K562 (cell line): ENCODE measurements around the gene DYRK4. TPM values are rescaled to one million over a fixed set of nuclear protein-coding genes. Genes with fewer than 3 reads are reported as not detected.

Source experiments
- ATAC-seq: fragments of 200-7000 bp; cut with Tn5 transposase; 3 replicates; pipeline ENCODE4 v1.9.1; 2020; ENCODE audit warnings: moderate library complexity
- BruUV-seq: library from RNA; stranded (reverse); fragments of 400-500 nt; replicated peaks from 2 replicates; lab custom pipeline; 2021; lab: Mats Ljungman, UMichigan
- CTCF ChIA-PET: fragments of 300-600 bp; formaldehyde crosslinking; extraction: SDS; loops from one replicate; lab custom pipeline; 2021; ENCODE audit warnings: low intra/inter-chr PET ratio; lab: Yijun Ruan, JAX
- POLR2A ChIA-PET: fragments of 300-600, 350-650 bp; sonication (Branson Sonifier 250); formaldehyde crosslinking; extraction: SDS; loops from one replicate; lab custom pipeline; 2021; ENCODE audit warnings: antibody characterized with exemption, inconsistent platforms; lab: Yijun Ruan, JAX
- DNase-seq, 4 experiments: peaks; one replicate each; pipeline versions ENCODE4 v3.0.0 to v3.0.0-alpha.2; 2011 to 2018; ENCODE audit warnings: low spot score in 3 of 4, mixed read lengths in 3 of 4; ENCODE audit errors: extremely low read depth in 1 of 4
- FAIRE-seq: peaks from 2 replicates; lab custom pipeline; 2011; peaks lifted over from hg19 to GRCh38; lab: Jason Lieb, UNC
- H2AFZ ChIP-seq: 2 replicates; pipeline ENCODE4 v1.6.0; 2011; ENCODE audit warnings: low read depth, low read length, control low read depth, inconsistent platforms
- H3K27ac ChIP-seq: fragments of 200-600 bp; 3 replicates; pipeline ENCODE4 v1.8.0; 2011; ENCODE audit warnings: low read depth, mild to moderate bottlenecking, control low read depth, inconsistent platforms, low read length, moderate library complexity, mixed read lengths; ENCODE audit errors: extremely low read depth
- H3K27me3 ChIP-seq, 2 experiments: fragments of 300-600 bp in 1 of 2; 2 replicates in 1 of 2; 3 replicates in 1 of 2; pipeline versions ENCODE4 v1.6.0 to v1.8.0; 2011; ENCODE audit warnings: inconsistent platforms in 2 of 2, low read length in 2 of 2, mild to moderate bottlenecking in 1 of 2, mixed read lengths in 1 of 2, moderate library complexity in 1 of 2; ENCODE audit not compliant: control insufficient read depth in 2 of 2, insufficient read depth in 2 of 2
- H3K36me3 ChIP-seq: fragments of 300-600 bp; 3 replicates; pipeline ENCODE4 v1.8.0; 2011; ENCODE audit warnings: mild to moderate bottlenecking, low read length, inconsistent platforms; ENCODE audit not compliant: control insufficient read depth, insufficient read depth
- H3K4me1 ChIP-seq, 2 experiments: fragments of 200-600 bp in 1 of 2; replicated peaks in 1 of 2; 2 replicates in 1 of 2; 3 replicates in 1 of 2; pipeline versions ENCODE4 v1.5.1 to v1.8.0; 2011; ENCODE audit warnings: inconsistent platforms in 2 of 2, low read length in 2 of 2, mild to moderate bottlenecking in 1 of 2, mixed read lengths in 1 of 2, moderate library complexity in 1 of 2; ENCODE audit not compliant: control insufficient read depth in 2 of 2, insufficient read depth in 2 of 2
- H3K4me2 ChIP-seq: 2 replicates; pipeline ENCODE4 v1.6.1; 2011; ENCODE audit warnings: low read length, control low read depth, inconsistent platforms, mixed read lengths; ENCODE audit not compliant: insufficient read depth
- H3K4me3 ChIP-seq: fragments of 200-600 bp; sonication (generic), shearing (Covaris generic); 2 replicates; pipeline ENCODE4 v1.5.1; 2016; ENCODE audit warnings: control low read depth, inconsistent platforms
- H3K79me2 ChIP-seq: fragments of 200-600 bp; 3 replicates; pipeline ENCODE4 v1.8.0; 2011; ENCODE audit warnings: low read length, inconsistent platforms; ENCODE audit not compliant: control insufficient read depth, insufficient read depth
- H3K9ac ChIP-seq, 2 experiments: 2 replicates each; pipeline versions ENCODE4 v1.6.0 to v1.6.1; 2011; ENCODE audit warnings: low read depth in 2 of 2, low read length in 2 of 2, control low read depth in 1 of 2, inconsistent platforms in 1 of 2, mild to moderate bottlenecking in 1 of 2, mixed read lengths in 1 of 2; ENCODE audit not compliant: insufficient read depth in 1 of 2
- H3K9me1 ChIP-seq: one replicate; pipeline ENCODE4 v1.6.0; 2011; ENCODE audit warnings: inconsistent platforms, mild to moderate bottlenecking, low read length, moderate library complexity; ENCODE audit not compliant: control insufficient read depth, insufficient read depth
- H3K9me3 ChIP-seq: replicated peaks from 2 replicates; pipeline ENCODE4 v1.5.1; 2011; ENCODE audit warnings: low read depth, low read length, inconsistent platforms; ENCODE audit not compliant: control insufficient read depth, insufficient read depth
- H4K20me1 ChIP-seq: replicated peaks from 2 replicates; pipeline ENCODE4 v1.6.1; 2011; ENCODE audit warnings: low read length, inconsistent platforms, mixed read lengths; ENCODE audit not compliant: control insufficient read depth, insufficient read depth
- NCOA1 ChIP-seq: fragments of 450-650 bp; IDR thresholded peaks from 2 replicates; pipeline ENCODE4 v1.6.1; 2016; ENCODE audit warnings: low read depth
- YY1 ChIP-seq, 3 experiments: IDR thresholded peaks; 2 replicates each; pipeline ENCODE4 v1.6.1; 2011; ENCODE audit warnings: low read length in 2 of 3, mild to moderate bottlenecking in 2 of 3, moderate library complexity in 2 of 3, borderline replicate concordance in 1 of 3, control low read depth in 1 of 3, low read depth in 1 of 3; ENCODE audit not compliant: insufficient read depth in 3 of 3, insufficient replicate concordance in 2 of 3, control insufficient read depth in 1 of 3, insufficient read length in 1 of 3; ENCODE audit errors: extremely low read depth in 1 of 3
- ZBTB17 ChIP-seq: fragments of 450-650 bp; formaldehyde crosslinking; IDR thresholded peaks from 2 replicates; pipeline ENCODE4 v1.4.0; 2020; ENCODE audit warnings: mild to moderate bottlenecking
- ZNF707 ChIP-seq: fragments of 250-450 bp; sonication (Bioruptor Pico); conservative IDR thresholded peaks from 2 replicates; pipeline ENCODE4 v1.8.0; 2022; ENCODE audit warnings: inconsistent platforms, mild to moderate bottlenecking, moderate library complexity
- WGBS: fragments of 100-300 bp; shearing (Covaris generic); methylation state at CpG from one replicate; pipeline ENCODE4 v1.1.6; 2016; ENCODE audit warnings: low coverage, mixed read lengths; ENCODE audit not compliant: insufficient coverage; ENCODE audit errors: missing lambda C conversion rate; 5-methylcytosine and 5-hydroxymethylcytosine counted together
- in situ Hi-C: fragments of 300-500 bp; cut with MboI; formaldehyde crosslinking; loops from 4 replicates; pipeline ENCODE4 v1.15.0; 2018; ENCODE audit warnings: inconsistent platforms, mixed read lengths
- intact Hi-C: fragments of 100-400 bp; cut with micrococcal nuclease; formaldehyde crosslinking; loops from 2 replicates; pipeline ENCODE4 v1.14.2; 2022
- polyA plus RNA-seq, 8 experiments: library from polyadenylated mRNA; depleted of rRNA in 4 of 8; stranded (reverse) in 5 of 8; unstranded in 3 of 8; fragments of >200 nt; fragmentation: Nextera tagmentation in 2 of 8; fragmentation: Illumina TruSeq in 1 of 8; extraction: Ambion mirVana in 2 of 8; extraction: Trizol in 1 of 8; gene quantifications; 2 replicates each; pipeline versions ENCODE4 v1.2.1 to v1.2.3, GENCODE V29; 2011 to 2014; ENCODE audit warnings: inconsistent platforms in 1 of 8, missing spikeins in 1 of 8
- total RNA-seq, 7 experiments: library from RNA; depleted of rRNA in 6 of 7; stranded (reverse); fragments of >200 nt in 6 of 7; fragmentation: Illumina TruSeq in 2 of 7; extraction: Trizol in 2 of 7; gene quantifications; 2 replicates each; pipeline versions ENCODE4 v1.2.1 to v1.2.3, GENCODE V29; 2011 to 2021; ENCODE audit warnings: low replicate concordance in 1 of 7
- TF ChIP-seq, protein P1 (sequence below): fragments of 250-450 bp; sonication (Bioruptor Pico); IDR thresholded peaks from 2 replicates; pipeline ENCODE4 v1.8.0; 2022; ENCODE audit warnings: inconsistent platforms
- TF ChIP-seq, protein P2 (sequence below): sonication (generic); formaldehyde crosslinking; IDR thresholded peaks from 2 replicates; pipeline ENCODE4 v1.8.0; 2023; ENCODE audit warnings: mild to moderate bottlenecking, missing genetic modification reagents

The DYRK4 gene
- total and polyA plus RNA-seq, 9 of the 15 experiments (the other 6 are each of a cell fraction or from before 2014, with no cell fraction given): 13.4 to 37.4 (median 22.2) TPM

DNA sequence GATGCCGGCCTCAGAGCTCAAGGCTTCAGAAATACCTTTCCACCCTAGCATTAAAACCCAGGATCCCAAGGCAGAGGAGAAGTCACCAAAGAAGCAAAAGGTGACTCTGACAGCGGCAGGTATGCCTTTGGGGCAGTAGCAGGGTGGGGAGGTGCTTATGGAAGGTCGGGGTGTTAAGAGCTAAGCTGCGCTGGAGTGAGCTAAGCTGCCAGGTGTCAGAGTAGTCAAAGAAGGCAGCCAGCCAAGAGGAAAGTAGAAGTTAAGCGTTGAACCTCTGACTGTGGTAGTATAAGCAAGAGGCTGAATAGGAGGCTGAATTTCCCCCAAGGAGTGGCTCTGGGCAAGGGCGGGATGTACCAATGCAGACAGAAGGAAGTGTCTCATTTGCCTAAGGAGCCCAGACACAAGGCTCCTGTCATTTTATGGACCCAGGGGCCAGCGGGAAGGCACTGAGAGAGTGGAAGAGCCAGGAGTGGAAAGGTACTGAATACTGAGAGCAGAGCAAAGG is 29.2 kb downstream of the DYRK4 start:
- ChIA-PET POLR2A (interaction anchor here (0.6 to 0.8 kb wide), 2 partner anchors 10 to 21 kb away, joined by 3 to 4 read pairs; no protein-coding TSS in a partner anchor), CTCF (no interaction called here)
- in situ Hi-C loops: no loop called here
- Histone ChIP-seq H3K9me3 (no peaks in the 10 kb centered on the region), H3K79me2 (no peaks in the 10 kb centered on the region), H3K27ac (no peak overlapping the region), H3K4me2 (no peak overlapping the region), H3K27me3 (peaks cover 5 to 28% of the 10 kb centered on the region in 2 experiments; a peak in 3 of 5 replicates), H3K4me3 (no peak overlapping the region), H3K9ac (no peak overlapping the region; a peak in 1 of 4 replicates), H4K20me1 (no peaks in the 10 kb centered on the region), H3K9me1 (no peaks in the 10 kb centered on the region), H3K4me1 (no peaks in the 10 kb centered on the region), H2AFZ (no peak overlapping the region), H3K36me3 (no peaks in the 10 kb centered on the region)
- TF ChIP-seq YY1 (IDR thresholded peaks at IDR 0.05; ENCODE audit: borderline replicate concordance in 1 of 3, control insufficient read depth in 1 of 3, extremely low read depth in 1 of 3, insufficient read depth in 3 of 3, insufficient read length in 1 of 3, insufficient replicate concordance in 2 of 3, low read depth in 1 of 3, low read length in 2 of 3) (no peak), NCOA1 (no peak), ZNF707 (no peak), ZBTB17 (no peak)
- TF ChIP-seq, protein P1, sequence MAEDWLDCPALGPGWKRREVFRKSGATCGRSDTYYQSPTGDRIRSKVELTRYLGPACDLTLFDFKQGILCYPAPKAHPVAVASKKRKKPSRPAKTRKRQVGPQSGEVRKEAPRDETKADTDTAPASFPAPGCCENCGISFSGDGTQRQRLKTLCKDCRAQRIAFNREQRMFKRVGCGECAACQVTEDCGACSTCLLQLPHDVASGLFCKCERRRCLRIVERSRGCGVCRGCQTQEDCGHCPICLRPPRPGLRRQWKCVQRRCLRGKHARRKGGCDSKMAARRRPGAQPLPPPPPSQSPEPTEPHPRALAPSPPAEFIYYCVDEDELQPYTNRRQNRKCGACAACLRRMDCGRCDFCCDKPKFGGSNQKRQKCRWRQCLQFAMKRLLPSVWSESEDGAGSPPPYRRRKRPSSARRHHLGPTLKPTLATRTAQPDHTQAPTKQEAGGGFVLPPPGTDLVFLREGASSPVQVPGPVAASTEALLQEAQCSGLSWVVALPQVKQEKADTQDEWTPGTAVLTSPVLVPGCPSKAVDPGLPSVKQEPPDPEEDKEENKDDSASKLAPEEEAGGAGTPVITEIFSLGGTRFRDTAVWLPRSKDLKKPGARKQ: no peak
- TF ChIP-seq, protein P2, sequence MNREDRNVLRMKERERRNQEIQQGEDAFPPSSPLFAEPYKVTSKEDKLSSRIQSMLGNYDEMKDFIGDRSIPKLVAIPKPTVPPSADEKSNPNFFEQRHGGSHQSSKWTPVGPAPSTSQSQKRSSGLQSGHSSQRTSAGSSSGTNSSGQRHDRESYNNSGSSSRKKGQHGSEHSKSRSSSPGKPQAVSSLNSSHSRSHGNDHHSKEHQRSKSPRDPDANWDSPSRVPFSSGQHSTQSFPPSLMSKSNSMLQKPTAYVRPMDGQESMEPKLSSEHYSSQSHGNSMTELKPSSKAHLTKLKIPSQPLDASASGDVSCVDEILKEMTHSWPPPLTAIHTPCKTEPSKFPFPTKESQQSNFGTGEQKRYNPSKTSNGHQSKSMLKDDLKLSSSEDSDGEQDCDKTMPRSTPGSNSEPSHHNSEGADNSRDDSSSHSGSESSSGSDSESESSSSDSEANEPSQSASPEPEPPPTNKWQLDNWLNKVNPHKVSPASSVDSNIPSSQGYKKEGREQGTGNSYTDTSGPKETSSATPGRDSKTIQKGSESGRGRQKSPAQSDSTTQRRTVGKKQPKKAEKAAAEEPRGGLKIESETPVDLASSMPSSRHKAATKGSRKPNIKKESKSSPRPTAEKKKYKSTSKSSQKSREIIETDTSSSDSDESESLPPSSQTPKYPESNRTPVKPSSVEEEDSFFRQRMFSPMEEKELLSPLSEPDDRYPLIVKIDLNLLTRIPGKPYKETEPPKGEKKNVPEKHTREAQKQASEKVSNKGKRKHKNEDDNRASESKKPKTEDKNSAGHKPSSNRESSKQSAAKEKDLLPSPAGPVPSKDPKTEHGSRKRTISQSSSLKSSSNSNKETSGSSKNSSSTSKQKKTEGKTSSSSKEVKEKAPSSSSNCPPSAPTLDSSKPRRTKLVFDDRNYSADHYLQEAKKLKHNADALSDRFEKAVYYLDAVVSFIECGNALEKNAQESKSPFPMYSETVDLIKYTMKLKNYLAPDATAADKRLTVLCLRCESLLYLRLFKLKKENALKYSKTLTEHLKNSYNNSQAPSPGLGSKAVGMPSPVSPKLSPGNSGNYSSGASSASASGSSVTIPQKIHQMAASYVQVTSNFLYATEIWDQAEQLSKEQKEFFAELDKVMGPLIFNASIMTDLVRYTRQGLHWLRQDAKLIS: no peak
- no peak for FAIRE-seq
- intact Hi-C loops: no loop called here
- WGBS: 7% methylated on average over 7 of the region's 7 CpGs
- DNase-seq: no peak
- ATAC-seq: no peak
- no TSS peak for BruUV-seq
